A673 (cell line): Measurements from ENCODE around the gene NAV2. TPM values are rescaled to one million over a fixed set of nuclear protein-coding genes. Genes with fewer than 3 reads are reported as not detected.

Source experiments
- BruUV-seq: library from RNA; stranded (reverse); fragments of 400-500 nt; replicated peaks from 2 replicates; lab custom pipeline; 2021; lab: Mats Ljungman, UMichigan
- CTCF ChIA-PET: fragments of 300-600 bp; sonication (Branson Sonifier 250); formaldehyde crosslinking; loops from one replicate; lab custom pipeline; 2022; ENCODE audit warnings: antibody characterized with exemption; lab: Charles Lee
- POLR2A ChIA-PET: fragments of 300-600 bp; sonication (Branson Sonifier 250); formaldehyde crosslinking; loops from one replicate; lab custom pipeline; 2022; ENCODE audit warnings: antibody characterized with exemption; ENCODE audit not compliant: low non-redundant PET; lab: Charles Lee
- DNase-seq: peaks from one replicate; pipeline ENCODE4 v3.0.0-alpha.2; 2015; ENCODE audit warnings: low spot score
- H3K27ac ChIP-seq: fragments of 200-600 bp; sonication (generic); 2 replicates; pipeline ENCODE4 v1.5.1; 2016; ENCODE audit warnings: mixed run types, low read depth, mild to moderate bottlenecking, mixed read lengths, antibody characterized with exemption, low read length; ENCODE audit not compliant: poor library complexity, severe bottlenecking
- H3K27me3 ChIP-seq: fragments of 200-600 bp; sonication (generic); replicated peaks from 2 replicates; pipeline ENCODE4 v1.6.1; 2017; ENCODE audit warnings: mixed run types, low read depth, mild to moderate bottlenecking, mixed read lengths, antibody characterized with exemption, low read length; ENCODE audit not compliant: insufficient read depth, poor library complexity
- H3K36me3 ChIP-seq: fragments of 200-600 bp; sonication (generic); 2 replicates; pipeline ENCODE4 v1.6.1; 2016; ENCODE audit warnings: mixed run types, mild to moderate bottlenecking, mixed read lengths, antibody characterized with exemption, low read length; ENCODE audit not compliant: insufficient read depth, poor library complexity, severe bottlenecking
- H3K4me1 ChIP-seq: fragments of 200-600 bp; sonication (generic); 2 replicates; pipeline ENCODE4 v1.6.1; 2017; ENCODE audit warnings: mixed run types, mild to moderate bottlenecking, mixed read lengths, antibody characterized with exemption, low read length; ENCODE audit not compliant: insufficient read depth, poor library complexity, severe bottlenecking
- H3K4me3 ChIP-seq: fragments of 200-600 bp; sonication (generic); 2 replicates; pipeline ENCODE4 v1.5.1; 2016; ENCODE audit warnings: low read depth, mixed run types, mild to moderate bottlenecking, mixed read lengths, low read length; ENCODE audit not compliant: poor library complexity, severe bottlenecking
- H3K9me3 ChIP-seq: fragments of 200-600 bp; sonication (generic); 2 replicates; pipeline ENCODE4 v1.6.1; 2016; ENCODE audit warnings: mixed run types, low read depth, mild to moderate bottlenecking, mixed read lengths, antibody characterized with exemption, low read length; ENCODE audit not compliant: poor library complexity, severe bottlenecking
- CTCF ChIP-seq: fragments of 300-800, 200-600 bp; sonication (generic); conservative IDR thresholded peaks from 2 replicates; pipeline ENCODE4 v1.5.1; 2017; ENCODE audit warnings: low read depth, mild to moderate bottlenecking, antibody characterized with exemption, low read length, moderate library complexity, mixed read lengths
- EZH2 ChIP-seq: fragments of 200-600 bp; sonication (generic); IDR thresholded peaks from 2 replicates; pipeline ENCODE4 v1.6.1; 2017; ENCODE audit warnings: borderline replicate concordance, low read depth, mild to moderate bottlenecking, mixed read lengths, antibody characterized with exemption, low read length; ENCODE audit not compliant: poor library complexity, severe bottlenecking
- intact Hi-C: fragments of 100-400 bp; cut with micrococcal nuclease; formaldehyde crosslinking; loops from one replicate; pipeline ENCODE4 v1.10.0; 2022; ENCODE audit not compliant: unreplicated experiment
- total RNA-seq: library from RNA; stranded (reverse); gene quantifications from 2 replicates; pipeline ENCODE4 v1.2.3, GENCODE V29; 2021

NAV2 gene
- total RNA-seq, 1 experiment from 2014 or later: not detected

DNA sequence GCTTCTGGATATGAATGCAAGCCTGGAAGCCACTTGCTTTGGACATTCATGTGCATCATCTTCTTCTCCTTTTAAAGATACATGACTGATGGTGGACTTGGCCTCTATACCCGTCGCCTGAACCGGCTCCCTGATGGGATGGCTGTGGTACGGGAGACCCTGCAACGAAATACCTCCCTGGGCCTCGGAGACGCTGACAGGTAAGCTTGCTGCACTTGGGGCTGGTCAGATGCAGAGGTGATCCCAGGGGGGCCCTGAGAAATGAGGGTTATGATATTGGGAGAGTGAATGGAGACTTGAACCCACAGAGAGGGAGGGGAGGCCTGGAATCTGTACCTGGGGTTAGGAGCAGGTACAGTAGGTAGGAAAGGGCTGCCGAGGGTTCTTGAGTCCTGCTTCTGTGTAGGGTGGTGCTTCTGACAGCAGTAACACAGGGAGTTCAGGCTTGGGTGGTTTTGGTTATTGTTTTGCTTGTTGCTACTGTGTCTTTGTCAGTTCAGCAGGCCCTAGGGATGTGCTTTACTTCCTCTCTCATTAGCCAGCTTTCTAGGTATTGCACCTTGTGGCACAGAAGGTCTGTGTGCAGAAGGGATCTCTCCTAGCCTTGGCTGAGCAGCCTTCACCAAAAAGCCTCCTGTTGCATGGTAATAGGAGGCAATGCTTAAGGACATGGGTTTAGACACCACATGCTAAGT lies 271.6 kb downstream of the NAV2 start:
- intact Hi-C loops: no loop called here

DNA sequence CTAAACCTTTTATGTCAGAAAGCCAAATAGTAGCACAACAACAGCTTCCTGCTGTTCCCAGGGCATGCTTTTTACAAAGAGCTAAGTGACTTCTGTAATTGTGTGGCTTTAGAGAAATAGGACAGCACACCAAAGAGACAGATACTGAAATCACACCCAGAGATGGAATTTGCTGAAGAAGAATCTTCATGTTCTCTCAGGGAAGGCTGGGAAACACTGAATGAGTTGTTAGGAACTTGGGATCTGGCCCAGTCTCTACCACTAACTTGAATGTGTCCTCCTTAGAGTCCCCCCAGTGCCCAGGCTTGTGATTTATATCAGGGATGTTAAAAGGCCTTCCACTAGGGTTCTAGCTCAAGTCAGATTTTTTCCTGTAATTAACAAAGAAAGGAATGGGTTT lies 272.5 kb downstream of the NAV2 start:
- no TSS peak for BruUV-seq
- no peaks in the 10 kb centered on the region for H3K36me3 ChIP-seq

More for the DNA sequence above, 271.6 kb downstream of the NAV2 start:
- Histone ChIP-seq H3K4me1 (no peaks in the 10 kb centered on the region), H3K36me3 (no peaks in the 10 kb centered on the region), H3K9me3 (no peaks in the 10 kb centered on the region), H3K27me3 (no peaks in the 10 kb centered on the region), H3K4me3 (no peak overlapping the region), H3K27ac (no peak overlapping the region)
- TF ChIP-seq CTCF (no peak), EZH2 (no peak)
- DNase-seq: no peak
- BruUV-seq: no TSS peak
- CTCF ChIA-PET: no interaction called here
- POLR2A ChIA-PET: no interaction called here

DNA sequence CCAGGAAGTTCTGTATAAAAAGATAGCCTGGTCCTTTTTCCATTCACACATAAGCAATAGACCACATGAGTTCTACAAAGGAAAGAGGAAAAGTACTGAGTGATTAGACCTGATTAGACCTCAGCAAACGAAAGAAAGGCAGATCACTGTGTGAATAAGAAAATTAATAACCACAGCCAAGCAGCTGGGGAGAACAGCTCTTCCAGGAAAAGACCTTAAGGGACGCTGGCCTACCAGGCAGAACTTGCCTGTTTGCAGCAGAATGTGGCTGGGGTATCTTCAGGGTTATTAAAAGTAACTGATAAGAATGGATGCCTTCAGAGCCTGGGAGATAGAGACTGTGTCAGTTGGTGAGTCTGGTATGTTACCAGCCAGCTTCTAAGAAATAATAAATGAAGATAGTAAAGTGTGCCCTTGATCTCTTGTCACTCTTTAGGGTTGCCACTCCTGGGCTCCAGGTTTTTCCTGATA lies 274.7 kb downstream of the NAV2 start:
- Histone ChIP-seq H3K27me3 (no peaks in the 10 kb centered on the region), H3K27ac (no peak overlapping the region), H3K4me3 (no peak overlapping the region), H3K4me1 (no peaks in the 10 kb centered on the region), H3K9me3 (no peaks in the 10 kb centered on the region), H3K36me3 (no peaks in the 10 kb centered on the region)
- BruUV-seq: no TSS peak
- intact Hi-C loops: no loop called here
- TF ChIP-seq EZH2 (no peak), CTCF (no peak)
- ChIA-PET POLR2A (no interaction called here), CTCF (no interaction called here)
- DNase-seq: no peak

More for the DNA sequence above, 272.5 kb downstream of the NAV2 start:
- Histone ChIP-seq H3K27ac (no peak overlapping the region), H3K27me3 (no peaks in the 10 kb centered on the region), H3K4me1 (no peaks in the 10 kb centered on the region), H3K9me3 (no peaks in the 10 kb centered on the region), H3K4me3 (no peak overlapping the region)
- DNase-seq: no peak
- ChIA-PET POLR2A (no interaction called here), CTCF (no interaction called here)
- TF ChIP-seq CTCF (no peak), EZH2 (no peak)
- intact Hi-C loops: no loop called here
